Measurements from ENCODE around the gene ITIH5.
"Not testable (repeated sequence)": the region's sequence is repeated elsewhere in the genome, so short reads cannot be mapped to it uniquely, and the experiment has no call there.

The ITIH5 gene

GRCh38 chr10:7666253-7667023, at the start of gene ITIH5:
TSS of gene ITIH5 (minus strand) at chr10:7666966. CDS start at chr10:7666892, 74 bp downstream.
- no peak for DNase-seq (ENCODE audit: low spot score)

- no peak for DNase-seq (ENCODE audit: low spot score)
These were observed 48.7 kb upstream of the ITIH5 start for GRCh38 chr10:7715515-7715914.

GRCh38 chr10:7711075-7711474, 44.3 kb upstream of the ITIH5 start:
- DNase-seq (ENCODE audit: low spot score), result not testable (repeated sequence)

GRCh38 chr10:7710446-7710845, 43.7 kb upstream of the ITIH5 start:
- DNase-seq (ENCODE audit: low spot score), result no peak

GRCh38 chr10:7708832-7709231, 42.1 kb upstream of the ITIH5 start:
- no peak for DNase-seq (ENCODE audit: low spot score)

- no peak for DNase-seq (ENCODE audit: low spot score)
These were observed 41.3 kb upstream of the ITIH5 start for GRCh38 chr10:7707858-7708622.

- no peak for DNase-seq (ENCODE audit: low spot score)
These were observed 40.3 kb upstream of the ITIH5 start for GRCh38 chr10:7707102-7707501.

- no peak for DNase-seq (ENCODE audit: low spot score)
These were observed 39.8 kb upstream of the ITIH5 start for GRCh38 chr10:7706534-7707073.

- DNase-seq (ENCODE audit: low spot score), result no peak
These were observed 38.6 kb upstream of the ITIH5 start for GRCh38 chr10:7705341-7705740.

- no peak for DNase-seq (ENCODE audit: low spot score)
These were observed 37.6 kb upstream of the ITIH5 start for GRCh38 chr10:7704071-7705016.

- DNase-seq (ENCODE audit: low spot score), result no peak
These were observed 36.4 kb upstream of the ITIH5 start, which contains the start of gene ITIH2 for GRCh38 chr10:7703140-7703539. TSS of gene ITIH2 (plus strand) at chr10:7703316. CDS start at chr10:7703435, 119 bp downstream.

GRCh38 chr10:7702288-7702812, 35.6 kb upstream of the ITIH5 start:
- DNase-seq (ENCODE audit: low spot score), result no peak

- no peak for DNase-seq (ENCODE audit: low spot score)
These were observed 34.5 kb upstream of the ITIH5 start for GRCh38 chr10:7701158-7701742.

GRCh38 chr10:7700577-7701125, 33.9 kb upstream of the ITIH5 start:
- no peak for DNase-seq (ENCODE audit: low spot score)

- DNase-seq (ENCODE audit: low spot score), result no peak
These were observed 30.7 kb upstream of the ITIH5 start for GRCh38 chr10:7697426-7697825.

- DNase-seq (ENCODE audit: low spot score), result no peak
These were observed 29.8 kb upstream of the ITIH5 start for GRCh38 chr10:7696545-7696944.

GRCh38 chr10:7693194-7693593, 26.4 kb upstream of the ITIH5 start:
- not testable (repeated sequence) for DNase-seq (ENCODE audit: low spot score)

GRCh38 chr10:7692368-7692767, 25.6 kb upstream of the ITIH5 start:
- not testable (repeated sequence) for DNase-seq (ENCODE audit: low spot score)

- not testable (repeated sequence) for DNase-seq (ENCODE audit: low spot score)
These were observed 24.3 kb upstream of the ITIH5 start for GRCh38 chr10:7690885-7691597.

- no peak for DNase-seq (ENCODE audit: low spot score)
These were observed 22.8 kb upstream of the ITIH5 start for GRCh38 chr10:7689591-7689990.
